Stomach (tissue), 4 donors: Measurements from ENCODE around the gene FST.

Experiments used
- CTCF ChIP-seq, 7 experiments: fragments of 450-650 bp in 4 of 7; fragments of 200-600 bp in 3 of 7; sonication (generic) in 3 of 7; IDR thresholded peaks; one replicate each; pipeline ENCODE4 v1.5.1; 2016 to 2019; ENCODE audit warnings: antibody characterized with exemption in 7 of 7, control low read depth in 2 of 7, mild to moderate bottlenecking in 1 of 7
- POLR2A ChIP-seq, 4 donors: fragments of 450-650 bp; IDR thresholded peaks; one replicate each; pipeline ENCODE4 v1.6.1; 2016; ENCODE audit warnings: antibody characterized with exemption in 4 of 4, control low read depth in 2 of 4, mild to moderate bottlenecking in 1 of 4, moderate library complexity in 1 of 4

DNA sequence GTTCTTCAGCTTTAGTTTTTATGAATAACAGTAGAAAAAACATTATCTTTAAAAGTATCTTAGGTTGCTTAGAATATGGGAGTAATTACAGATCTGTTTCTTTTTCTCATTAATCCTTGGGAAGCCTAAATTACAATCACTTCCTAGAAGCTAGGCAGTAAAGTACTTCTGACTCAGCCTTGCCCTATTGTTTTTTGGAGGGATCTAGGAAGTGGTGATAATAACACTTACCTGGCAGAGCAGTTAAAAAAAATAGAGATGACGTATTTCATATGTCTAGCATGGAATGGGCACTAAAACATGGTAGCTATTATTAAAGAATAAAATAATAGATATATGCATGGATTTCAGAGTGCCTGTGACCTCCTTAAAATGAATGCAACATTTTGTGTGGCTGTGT lies 8.2 kb upstream of the FST start:
- TF ChIP-seq POLR2A (IDR thresholded peaks at IDR 0.05) = no peak
- TF ChIP-seq CTCF (IDR thresholded peaks at IDR 0.05) = no peak
